GM21576 (cell line): Measurements from ENCODE around the gene TMTC3.
A peak's percentile ranks its signal among the peaks of the same experiment; 100 is the strongest.
"Not testable (repeated sequence)": the region's sequence is repeated elsewhere in the genome, so short reads cannot be mapped to it uniquely, and the experiment has no call there.

ENCODE experiments used
- ATAC-seq: cut with Tn5 transposase; IDR thresholded peaks from one replicate; pipeline ENCODE4 v1.9.1; 2021; ENCODE audit warnings: mild to moderate bottlenecking, moderate library complexity; ENCODE audit not compliant: unreplicated experiment

TMTC3 gene

DNA sequence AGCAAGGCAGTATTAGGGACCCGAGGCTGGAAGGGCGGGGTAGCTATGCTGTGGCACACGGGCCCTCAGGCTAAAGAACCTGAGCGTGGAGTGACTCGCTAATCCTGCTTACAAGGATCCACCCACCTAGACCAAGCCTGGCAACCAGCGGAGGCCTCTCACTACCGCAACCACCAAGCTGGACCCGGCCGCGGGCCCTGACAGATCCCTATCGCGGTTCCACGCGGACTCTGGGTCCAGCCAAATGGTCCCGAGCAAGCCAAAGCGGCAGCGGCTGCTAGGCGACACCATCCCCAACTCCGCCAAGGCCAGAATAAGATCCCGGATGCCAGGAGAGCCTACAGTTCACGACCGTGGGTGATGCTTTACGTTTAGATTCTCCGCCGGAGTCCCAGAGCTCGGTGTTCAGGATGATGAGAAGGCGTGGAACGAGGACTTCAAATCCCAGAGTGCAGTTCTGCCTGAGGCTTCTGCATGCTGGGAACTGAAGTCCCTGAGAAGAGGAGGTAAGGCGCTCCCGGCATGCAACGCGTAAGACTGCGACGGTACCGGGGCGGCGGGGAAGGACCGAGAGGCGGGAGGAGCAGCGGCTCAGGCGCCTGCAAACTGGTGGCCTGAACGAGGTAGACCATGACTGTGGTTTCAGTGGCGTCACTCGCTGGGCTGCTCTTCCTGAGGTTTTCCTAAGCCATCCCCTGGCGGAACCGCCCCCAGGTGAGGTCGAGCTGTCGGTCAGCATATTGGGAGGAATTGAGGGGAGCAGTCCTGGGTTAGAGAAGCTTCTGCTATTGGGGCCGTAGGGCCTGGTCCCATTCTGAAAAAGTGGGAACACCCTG is at the start of gene TMTC3, which contains the start of gene CEP290:
Gene TMTC3 (plus strand): TSS at position 534 of the 836 bp plus-strand sequence. CDS start 6,009 bp downstream, outside the sequence.
Gene CEP290 (minus strand): TSS at position 315 of the 836 bp plus-strand sequence. CDS start 781 bp downstream, outside the sequence.
- peak; percentile 96 for ATAC-seq

DNA sequence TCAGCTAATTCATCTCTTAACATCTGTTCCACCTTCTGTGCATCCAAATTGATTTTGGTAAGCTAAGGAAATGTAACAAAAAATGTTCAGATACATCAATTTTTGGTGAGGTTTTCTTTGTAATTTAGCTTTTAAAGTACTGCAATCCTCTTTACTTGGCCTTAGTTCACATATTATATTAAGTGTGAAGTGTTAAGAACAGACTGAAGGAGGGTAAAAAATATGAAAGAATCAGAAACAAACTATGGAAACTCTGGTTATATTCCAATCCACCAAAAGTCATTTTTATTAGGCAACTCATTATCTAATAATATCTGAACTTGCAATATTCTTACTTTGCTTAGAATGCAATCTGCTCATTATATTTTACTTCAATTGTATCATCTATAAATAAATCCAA is 49.3 kb upstream of the TMTC3 start:
- ATAC-seq: no peak

DNA sequence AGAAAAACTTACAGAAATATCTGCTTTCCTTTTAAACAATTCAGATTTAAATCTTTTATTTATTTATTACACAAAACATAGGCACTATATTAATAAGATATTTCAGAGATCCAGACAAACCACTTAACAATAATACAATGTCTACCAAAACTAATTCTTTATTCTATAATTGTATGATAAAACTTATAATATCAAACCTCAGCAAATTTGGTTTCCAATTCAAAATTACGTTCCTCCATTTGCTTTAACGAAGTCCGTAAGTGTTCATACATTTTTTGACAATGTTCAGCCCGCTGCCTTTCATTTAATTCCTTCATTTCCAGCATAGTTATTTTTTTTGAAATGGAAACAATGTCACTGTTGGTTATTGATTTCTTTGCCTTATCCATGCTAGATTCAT is 48.5 kb upstream of the TMTC3 start:
- ATAC-seq: no peak

DNA sequence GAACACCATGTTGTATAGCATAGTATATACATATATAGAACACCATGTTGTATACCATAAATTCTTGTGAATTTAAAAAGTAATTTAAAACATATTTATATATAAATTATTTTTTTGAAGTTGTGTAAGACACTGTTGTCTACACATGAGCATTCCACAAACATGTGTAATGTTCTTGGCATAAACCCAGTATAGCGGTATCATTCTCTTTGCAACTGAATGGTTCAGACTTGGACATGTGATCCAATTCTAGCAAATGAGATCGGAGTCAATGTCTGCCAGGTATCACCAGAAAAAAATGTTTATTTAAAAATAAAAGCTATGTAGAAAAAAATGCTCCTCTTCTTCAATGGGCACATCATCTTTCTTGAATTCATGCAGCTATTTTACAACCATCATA is 34.1 kb upstream of the TMTC3 start:
- no peak for ATAC-seq

DNA sequence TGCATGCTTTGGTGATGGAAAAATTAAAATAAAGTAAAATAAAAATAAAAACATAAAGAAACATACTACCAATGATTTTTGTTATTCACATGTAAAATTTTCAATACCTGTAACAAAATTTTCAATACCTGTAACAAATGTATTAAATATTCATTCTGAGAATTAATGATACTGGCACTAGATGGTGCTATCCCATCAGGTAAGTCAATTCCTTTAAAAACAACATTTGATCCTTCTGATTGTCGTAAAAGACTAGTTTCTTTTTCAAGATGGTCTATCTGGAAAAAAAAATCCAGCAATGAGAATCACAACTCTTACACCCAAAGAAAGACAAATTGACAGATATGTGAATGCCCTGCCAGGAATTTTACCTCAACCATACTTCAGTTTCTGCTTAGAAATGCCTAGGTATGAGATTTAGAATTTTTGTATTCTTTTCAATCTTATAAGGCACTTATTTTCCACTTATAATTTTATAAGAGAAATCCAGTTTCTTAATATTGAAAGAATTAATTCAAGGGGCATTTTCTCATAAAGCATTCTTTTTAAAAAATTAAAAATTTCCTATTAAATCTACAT is 30.9 kb upstream of the TMTC3 start:
- ATAC-seq: no peak

DNA sequence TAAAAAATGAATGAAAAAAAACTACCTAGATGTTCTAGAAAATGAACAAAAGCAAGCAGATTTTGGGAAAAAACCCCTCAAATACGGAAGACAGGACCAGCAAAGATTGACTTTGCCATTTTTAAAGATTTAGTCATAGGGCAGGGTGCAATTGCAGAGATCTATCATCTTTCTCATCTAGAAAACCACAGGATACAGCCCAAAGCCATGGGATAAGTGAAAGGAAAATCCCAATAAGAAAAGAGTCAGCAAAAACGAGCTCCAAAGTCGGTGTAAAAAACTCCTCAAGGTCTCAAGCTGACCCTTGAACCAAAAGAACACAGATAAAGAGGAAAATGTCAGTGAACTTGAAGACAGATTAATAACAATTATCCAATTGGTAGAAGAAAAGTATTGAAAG is 28.2 kb upstream of the TMTC3 start:
- ATAC-seq: no peak

DNA sequence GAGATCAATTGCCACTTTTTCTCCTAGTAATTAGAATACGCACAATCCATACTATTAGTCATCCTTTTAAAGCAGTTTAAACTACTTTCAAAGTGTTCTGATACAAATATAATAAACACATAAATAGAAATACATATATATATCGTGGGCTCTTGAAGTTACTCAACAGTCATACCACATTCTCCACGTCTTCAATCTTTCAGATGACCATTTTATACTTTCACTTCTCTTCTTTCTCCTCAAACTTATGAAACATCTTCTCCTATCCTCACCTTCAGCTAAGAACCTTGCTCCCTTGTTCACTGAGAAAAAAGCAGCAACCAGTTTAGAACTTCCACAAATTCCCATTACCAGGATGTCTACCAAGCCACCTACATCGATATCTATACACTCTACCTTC is 19.4 kb upstream of the TMTC3 start:
- ATAC-seq: no peak

DNA sequence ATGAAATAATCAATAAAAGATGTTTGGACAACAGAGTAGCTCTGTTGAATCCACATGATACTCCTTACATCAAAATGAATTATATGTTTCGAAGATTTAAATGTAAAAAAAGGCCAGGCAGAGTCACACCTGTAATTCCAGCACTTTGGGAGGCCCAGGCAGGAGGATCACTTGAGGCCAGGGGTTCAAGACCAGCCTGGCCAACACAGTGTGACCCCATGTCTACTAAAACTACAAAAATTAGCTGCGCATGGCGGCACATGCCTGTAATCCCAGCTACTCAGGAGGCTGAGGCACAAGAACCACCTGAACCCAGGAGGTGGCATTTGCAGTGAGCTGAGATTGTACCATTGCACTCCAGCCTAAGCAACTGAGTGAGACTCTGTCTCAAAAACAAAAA is 15.0 kb upstream of the TMTC3 start:
- ATAC-seq: no peak

DNA sequence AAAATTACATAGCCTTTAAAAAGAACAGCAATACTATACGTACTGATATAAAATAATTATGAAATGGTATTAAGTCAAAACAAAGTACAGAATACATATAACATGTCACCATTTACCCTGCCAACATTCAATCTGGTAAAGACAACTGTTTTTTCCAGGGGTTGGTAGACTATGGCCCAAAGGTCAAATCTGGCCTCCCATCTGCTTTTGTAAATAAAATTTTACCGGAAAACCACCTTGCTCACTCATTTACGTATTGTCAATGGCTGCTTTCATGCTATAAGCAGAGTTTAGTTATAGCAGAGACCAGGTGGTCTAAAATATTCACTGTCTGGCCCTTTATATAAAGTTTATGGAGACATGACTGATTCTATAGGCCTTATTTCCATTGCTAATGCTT is 14.3 kb upstream of the TMTC3 start:
- ATAC-seq: no peak

DNA sequence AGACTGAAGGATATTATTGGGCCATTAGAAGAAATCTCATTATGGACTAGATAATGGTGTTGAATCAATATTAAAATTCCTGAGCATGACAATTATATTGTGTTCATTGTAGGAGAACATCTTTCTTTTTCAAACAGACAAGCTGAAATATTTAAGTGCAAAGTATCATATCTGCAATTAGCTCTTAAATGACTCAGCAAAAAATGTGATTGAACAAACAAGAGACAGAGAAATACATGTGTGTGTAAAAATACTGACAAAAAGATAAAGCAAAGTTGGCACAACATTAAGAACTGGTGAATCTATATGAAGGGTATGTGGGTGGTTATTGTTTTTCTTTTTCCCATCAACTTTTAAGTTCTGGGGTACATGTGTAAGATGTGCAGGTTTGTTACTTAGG is 9.7 kb upstream of the TMTC3 start:
- ATAC-seq: no peak

DNA sequence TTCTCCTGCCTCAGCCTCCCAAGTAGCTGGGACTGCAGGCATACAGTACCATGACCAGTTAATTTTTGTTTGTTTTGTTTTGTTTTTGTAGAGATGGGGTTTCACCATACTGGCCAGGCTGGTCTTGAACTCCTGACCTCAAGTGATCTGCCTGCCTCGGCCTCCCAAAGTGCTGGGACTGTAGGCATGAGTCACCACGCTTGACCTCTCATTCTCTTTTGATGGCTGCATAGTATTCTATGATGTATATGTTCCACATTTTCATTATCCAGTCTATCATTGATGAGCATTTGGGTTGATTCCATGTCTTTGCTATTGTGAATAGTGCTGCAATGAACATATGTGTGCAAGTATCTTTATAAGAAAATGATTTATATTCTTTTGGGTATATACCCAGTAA is 8.9 kb upstream of the TMTC3 start:
- not testable (repeated sequence) for ATAC-seq

DNA sequence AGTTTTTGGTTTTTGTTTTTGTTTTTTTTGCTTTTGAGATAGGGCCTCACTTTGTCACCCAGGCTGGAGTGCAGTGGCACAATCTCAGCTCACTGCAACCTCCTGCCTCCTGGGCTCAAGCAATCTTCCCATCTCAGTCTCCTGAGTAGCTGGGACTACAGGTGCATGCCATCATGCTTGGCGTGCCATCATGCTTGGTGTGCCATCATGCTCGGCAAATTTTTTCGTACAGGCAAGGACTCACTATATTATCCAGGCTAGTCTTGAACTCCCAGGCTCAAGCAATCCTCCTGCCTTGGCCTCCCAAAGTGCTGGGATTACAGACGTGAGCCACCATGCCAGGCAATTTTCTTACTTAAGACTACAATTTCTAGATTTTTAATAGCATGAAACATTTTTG is 2.4 kb upstream of the TMTC3 start:
- not testable (repeated sequence) for ATAC-seq

DNA sequence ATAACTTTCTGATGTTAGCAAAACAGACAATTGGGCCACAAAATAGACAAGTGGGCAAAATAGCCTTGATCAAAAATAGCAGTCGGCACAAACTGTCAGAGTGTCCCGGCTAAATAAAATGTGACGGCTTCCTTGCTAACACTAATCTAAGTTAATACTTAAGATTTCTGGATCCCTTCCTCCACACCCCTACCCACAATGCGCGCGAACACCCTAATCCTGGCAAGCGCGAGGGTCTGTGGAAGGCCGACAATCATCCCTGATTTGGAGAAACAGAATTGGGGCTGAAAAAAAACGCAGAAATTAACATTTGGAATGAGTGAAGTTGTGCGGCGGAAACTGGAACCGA is 708 bp upstream of the TMTC3 start:
- no peak for ATAC-seq

DNA sequence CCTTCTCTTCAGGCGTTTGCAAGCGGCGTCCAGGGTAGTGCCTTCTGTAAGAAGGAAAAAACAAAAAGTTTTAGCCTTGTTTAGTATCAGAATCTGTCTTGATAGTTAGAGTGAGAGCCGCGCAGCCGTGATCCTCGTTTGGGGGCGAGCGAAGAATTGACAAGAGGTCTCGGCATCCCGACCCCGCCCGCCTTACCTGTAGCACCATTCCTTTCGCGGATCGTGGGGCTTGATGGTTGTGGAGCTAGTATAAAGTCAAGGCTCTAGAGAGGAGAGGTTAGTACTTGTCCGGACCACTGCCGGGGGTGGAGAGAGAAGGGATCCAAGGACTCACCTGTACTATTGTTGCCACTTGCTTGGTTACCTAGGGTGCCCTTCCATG is 494 bp downstream of the TMTC3 start:
- ATAC-seq: peak; percentile 3

DNA sequence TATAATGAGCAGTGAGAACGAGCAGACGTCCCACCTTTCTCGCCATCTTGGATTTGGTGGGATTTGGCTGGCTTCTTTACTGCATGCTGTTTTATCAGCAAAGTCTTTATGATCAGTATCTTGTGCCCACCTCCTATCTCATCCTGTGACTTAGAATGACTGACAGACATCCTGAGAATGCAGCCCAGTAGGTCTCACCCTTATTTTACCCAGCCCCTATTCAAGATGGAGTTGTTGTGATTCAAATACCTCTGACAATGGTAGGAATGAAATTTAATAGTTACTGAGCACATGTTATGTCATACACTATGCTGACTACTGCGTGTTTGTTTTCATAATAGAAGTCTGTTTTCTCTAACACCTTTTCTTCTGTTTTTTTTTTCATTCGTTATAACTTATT is 1.9 kb downstream of the TMTC3 start:
- ATAC-seq: no peak

DNA sequence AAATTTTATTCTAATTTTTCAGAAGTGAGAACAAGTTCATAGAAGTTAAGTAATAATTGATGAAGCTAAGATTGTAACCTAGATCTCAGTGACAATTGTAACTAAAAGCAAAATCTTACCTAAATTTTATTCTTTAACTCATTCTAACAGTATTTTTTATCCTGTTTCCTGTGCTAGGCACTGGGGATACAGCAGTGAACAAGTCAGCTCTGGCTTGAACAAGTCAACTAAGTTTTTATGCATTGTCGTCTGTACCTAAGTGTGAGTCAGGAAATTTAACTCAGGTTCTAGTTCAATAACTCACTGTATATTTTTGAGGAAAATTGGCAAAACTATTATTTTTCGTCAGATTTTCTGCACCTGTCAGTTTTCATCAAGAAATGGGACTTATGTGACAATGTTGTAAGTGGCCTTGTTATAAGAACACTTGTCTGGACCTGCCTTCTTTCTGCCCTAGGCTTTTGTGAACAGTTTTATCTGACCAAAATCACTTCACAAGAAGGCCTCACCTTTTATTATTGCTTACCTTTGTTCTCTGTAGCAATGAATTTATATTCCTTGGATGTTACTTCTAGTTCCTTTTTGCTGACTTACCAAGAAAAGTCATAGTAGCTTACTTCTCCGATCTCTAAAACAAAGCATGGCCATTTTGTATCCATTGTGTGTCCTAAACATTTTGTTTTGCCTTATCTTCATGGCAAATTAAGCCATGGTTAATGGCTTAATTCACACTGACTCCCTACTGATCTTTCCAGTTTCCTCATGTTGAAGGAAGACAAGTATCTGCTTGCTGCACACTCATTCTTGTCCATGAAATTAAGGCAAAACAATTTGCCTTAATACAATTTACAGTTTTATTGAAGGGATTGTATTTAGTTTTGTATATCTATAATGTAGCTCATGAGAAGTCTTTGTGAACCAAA is 2.7 kb downstream of the TMTC3 start:
- ATAC-seq: no peak

DNA sequence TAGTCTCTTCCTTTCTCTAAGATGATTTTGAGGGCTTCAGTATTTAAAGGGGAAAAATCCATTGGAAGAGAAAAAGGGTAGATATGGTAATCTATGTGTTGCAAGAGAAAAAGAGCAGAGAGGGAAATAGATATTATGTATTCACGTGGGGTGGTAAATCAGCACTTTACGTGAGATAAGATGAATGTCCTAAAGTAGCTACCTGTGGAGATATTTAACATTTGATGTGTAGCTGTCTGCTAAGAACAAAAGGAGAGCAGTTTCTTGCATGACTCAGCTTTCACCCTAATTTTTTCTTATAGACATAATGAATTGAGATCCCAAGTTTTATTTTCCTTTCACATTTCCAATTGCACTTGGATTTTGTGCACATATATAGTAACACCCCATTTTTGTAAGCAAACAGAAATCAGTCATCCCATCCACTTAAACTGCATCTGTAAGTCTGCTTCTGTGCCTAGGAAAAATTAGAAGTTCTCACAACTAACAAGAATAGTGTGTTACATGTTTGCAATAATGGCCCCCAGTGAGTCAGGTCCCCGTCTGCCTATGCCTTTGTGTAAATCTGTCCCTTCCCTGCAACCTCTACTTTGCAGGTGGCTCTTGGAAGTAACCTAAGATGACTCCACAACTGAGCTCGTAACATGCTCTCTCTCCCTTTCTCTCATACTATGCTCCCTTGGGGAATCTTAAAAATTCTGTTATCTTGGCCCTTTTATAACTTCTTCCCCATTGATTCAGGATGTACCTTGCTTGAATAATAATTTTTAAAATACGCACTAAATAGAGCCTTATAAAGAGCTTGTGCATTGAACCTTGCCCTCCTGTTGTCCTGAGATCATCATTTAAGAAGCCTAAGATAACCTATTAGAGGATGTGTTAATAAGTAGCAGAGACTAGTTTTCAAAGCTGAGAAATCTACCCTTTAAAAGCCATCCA is 3.7 kb downstream of the TMTC3 start:
- no peak for ATAC-seq

DNA sequence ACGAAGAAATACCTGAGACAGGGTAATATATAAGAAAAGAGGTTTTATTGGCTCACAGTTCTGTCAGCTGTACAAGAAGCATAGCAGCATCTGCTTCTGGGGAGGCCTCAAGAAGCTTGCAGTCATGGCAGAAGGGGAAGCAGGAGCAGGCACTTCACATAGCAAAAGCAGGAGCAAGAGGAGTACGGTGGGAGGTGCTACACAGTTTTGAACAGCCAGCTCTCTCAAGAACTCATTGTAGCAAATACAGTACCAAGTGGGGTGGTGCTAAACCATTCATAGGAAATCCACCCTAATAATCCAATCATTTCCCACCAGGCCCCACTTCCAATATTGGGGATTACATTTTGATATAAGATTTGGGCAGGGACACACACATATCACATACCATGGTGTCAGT is 8.0 kb downstream of the TMTC3 start:
- ATAC-seq: no peak

DNA sequence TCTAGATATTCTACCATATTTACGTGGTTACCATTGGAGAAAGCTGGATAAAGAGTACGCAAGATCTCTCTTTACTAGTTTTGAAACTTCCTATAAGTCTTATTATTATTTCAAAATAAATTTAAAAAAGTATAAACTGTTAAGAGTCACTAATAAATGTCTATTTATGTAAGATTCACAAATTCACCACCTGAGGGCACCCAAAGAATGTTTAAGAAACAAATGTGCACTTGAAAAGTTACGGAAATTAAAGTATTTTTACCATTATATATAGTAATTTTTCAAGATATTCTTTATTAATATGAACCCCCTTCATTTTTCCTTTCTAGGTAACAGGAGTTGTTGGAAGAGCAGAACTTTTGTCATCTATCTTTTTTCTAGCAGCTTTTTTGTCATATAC is 11.9 kb downstream of the TMTC3 start:
- no peak for ATAC-seq

DNA sequence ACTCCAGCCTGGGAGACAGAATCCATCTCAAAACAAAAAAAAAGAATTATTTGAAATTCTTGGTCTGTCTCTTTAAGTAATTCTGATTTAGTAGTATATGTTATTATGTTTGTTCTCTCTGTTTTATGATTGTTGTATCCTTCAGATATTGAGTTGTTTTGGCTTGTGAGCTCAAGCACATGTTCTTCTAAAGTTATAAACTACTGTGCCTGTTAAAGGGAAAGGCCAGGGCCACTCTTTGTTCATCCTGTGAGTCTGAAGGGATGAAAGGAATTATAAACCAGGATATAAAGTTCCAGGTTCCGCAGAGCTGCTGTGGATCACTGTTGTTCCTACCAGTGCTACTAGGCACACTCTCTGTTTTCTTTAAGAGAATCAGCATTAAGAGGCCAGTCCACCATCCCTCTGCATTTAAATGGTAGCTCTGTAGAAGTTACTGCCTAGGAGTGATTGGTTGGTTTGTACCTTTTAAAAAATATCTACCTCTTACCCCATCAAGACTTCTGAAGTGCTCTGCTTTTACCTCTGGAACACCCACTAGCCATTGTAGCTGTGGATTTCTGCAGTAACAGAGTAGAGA is 14.1 kb downstream of the TMTC3 start:
- ATAC-seq: no peak
